GM12878 (cell line): ENCODE results near the gene RHEB.

Experiments used
- CBX5 ChIP-seq: sonication (generic); IDR thresholded peaks from 2 replicates; pipeline ENCODE4 v1.6.1; 2016; ENCODE audit warnings: low read depth, moderate library complexity, mild to moderate bottlenecking, inconsistent platforms
- CREM ChIP-seq: IDR thresholded peaks from 2 replicates; pipeline ENCODE4 v1.6.1; 2014; ENCODE audit warnings: antibody characterized with exemption, low read depth
- EZH2 ChIP-seq: IDR thresholded peaks from 2 replicates; pipeline ENCODE4 v1.6.1; 2012; ENCODE audit warnings: low read depth, mild to moderate bottlenecking, control low read depth, inconsistent platforms, low read length, borderline replicate concordance; ENCODE audit not compliant: control insufficient read depth
- LARP7 ChIP-seq: fragments of 450-650 bp; IDR thresholded peaks from 2 replicates; pipeline ENCODE4 v1.6.1; 2017; ENCODE audit warnings: mild to moderate bottlenecking
- NFXL1 ChIP-seq: fragments of 450-650 bp; IDR thresholded peaks from 2 replicates; pipeline ENCODE4 v1.6.1; 2017; ENCODE audit warnings: antibody characterized with exemption, mild to moderate bottlenecking, borderline replicate concordance
- POLR2AphosphoS5 ChIP-seq: IDR thresholded peaks from 2 replicates; pipeline ENCODE4 v1.6.1; 2011; ENCODE audit warnings: mild to moderate bottlenecking, low read length, inconsistent platforms
- RB1 ChIP-seq: fragments of 450-650 bp; formaldehyde crosslinking; IDR thresholded peaks from 2 replicates; pipeline ENCODE4 v1.6.1; 2017; ENCODE audit warnings: mild to moderate bottlenecking, borderline replicate concordance
- TAF1 ChIP-seq: IDR thresholded peaks from 2 replicates; pipeline ENCODE4 v1.6.1; 2011; ENCODE audit warnings: mild to moderate bottlenecking, low read depth, low read length, borderline replicate concordance
- TF ChIP-seq, protein P1 (sequence below), 3 experiments: IDR thresholded peaks in 2 of 3; conservative IDR thresholded peaks in 1 of 3; 2 replicates each; pipeline ENCODE4 v1.5.1; 2011; ENCODE audit warnings: low read depth in 3 of 3, low read length in 3 of 3, mild to moderate bottlenecking in 3 of 3, control low read depth in 2 of 3, moderate library complexity in 2 of 3, inconsistent platforms in 1 of 3, mixed read lengths in 1 of 3; ENCODE audit not compliant: control insufficient read depth in 2 of 3, insufficient read depth in 1 of 3; ENCODE audit errors: extremely low read depth in 1 of 3
- TF ChIP-seq, protein P2 (sequence below): fragments of 150-350 bp; IDR thresholded peaks from 2 replicates; pipeline ENCODE4 v1.6.1; 2016; ENCODE audit warnings: low read depth, low read length

DNA sequence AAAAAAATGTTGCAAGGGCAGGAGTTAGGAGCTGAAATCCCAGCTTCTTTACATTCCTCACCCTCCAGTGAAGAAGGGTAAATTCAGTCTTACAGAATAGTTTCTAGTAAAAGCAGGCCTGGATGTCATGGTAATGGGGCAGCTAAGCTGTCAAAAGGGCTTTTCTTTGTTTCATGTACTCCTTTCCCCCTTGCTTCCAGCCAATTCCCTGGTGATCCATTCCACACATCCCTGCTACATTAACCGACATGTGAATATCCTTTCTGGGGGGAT, 36.0 kb downstream of the RHEB start:
- TF ChIP-seq RB1 (no peak), NFXL1 (no peak), CREM (no peak), EZH2 (no peak), LARP7 (no peak), CBX5 (no peak), TAF1 (no peak), POLR2AphosphoS5 (no peak)
- TF ChIP-seq, protein P1, sequence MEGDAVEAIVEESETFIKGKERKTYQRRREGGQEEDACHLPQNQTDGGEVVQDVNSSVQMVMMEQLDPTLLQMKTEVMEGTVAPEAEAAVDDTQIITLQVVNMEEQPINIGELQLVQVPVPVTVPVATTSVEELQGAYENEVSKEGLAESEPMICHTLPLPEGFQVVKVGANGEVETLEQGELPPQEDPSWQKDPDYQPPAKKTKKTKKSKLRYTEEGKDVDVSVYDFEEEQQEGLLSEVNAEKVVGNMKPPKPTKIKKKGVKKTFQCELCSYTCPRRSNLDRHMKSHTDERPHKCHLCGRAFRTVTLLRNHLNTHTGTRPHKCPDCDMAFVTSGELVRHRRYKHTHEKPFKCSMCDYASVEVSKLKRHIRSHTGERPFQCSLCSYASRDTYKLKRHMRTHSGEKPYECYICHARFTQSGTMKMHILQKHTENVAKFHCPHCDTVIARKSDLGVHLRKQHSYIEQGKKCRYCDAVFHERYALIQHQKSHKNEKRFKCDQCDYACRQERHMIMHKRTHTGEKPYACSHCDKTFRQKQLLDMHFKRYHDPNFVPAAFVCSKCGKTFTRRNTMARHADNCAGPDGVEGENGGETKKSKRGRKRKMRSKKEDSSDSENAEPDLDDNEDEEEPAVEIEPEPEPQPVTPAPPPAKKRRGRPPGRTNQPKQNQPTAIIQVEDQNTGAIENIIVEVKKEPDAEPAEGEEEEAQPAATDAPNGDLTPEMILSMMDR (IDR thresholded peaks at IDR 0.05 in 2 of 3, conservative IDR thresholded peaks at IDR 0.05 in 1 of 3; ENCODE audit: control insufficient read depth in 2 of 3, extremely low read depth in 1 of 3, insufficient read depth in 1 of 3, low read depth in 3 of 3, low read length in 3 of 3): no peak
- TF ChIP-seq, protein P2, sequence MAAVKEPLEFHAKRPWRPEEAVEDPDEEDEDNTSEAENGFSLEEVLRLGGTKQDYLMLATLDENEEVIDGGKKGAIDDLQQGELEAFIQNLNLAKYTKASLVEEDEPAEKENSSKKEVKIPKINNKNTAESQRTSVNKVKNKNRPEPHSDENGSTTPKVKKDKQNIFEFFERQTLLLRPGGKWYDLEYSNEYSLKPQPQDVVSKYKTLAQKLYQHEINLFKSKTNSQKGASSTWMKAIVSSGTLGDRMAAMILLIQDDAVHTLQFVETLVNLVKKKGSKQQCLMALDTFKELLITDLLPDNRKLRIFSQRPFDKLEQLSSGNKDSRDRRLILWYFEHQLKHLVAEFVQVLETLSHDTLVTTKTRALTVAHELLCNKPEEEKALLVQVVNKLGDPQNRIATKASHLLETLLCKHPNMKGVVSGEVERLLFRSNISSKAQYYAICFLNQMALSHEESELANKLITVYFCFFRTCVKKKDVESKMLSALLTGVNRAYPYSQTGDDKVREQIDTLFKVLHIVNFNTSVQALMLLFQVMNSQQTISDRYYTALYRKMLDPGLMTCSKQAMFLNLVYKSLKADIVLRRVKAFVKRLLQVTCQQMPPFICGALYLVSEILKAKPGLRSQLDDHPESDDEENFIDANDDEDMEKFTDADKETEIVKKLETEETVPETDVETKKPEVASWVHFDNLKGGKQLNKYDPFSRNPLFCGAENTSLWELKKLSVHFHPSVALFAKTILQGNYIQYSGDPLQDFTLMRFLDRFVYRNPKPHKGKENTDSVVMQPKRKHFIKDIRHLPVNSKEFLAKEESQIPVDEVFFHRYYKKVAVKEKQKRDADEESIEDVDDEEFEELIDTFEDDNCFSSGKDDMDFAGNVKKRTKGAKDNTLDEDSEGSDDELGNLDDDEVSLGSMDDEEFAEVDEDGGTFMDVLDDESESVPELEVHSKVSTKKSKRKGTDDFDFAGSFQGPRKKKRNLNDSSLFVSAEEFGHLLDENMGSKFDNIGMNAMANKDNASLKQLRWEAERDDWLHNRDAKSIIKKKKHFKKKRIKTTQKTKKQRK: no peak
